ENCODE data around the gene CMTM8.

CMTM8 gene

DNA sequence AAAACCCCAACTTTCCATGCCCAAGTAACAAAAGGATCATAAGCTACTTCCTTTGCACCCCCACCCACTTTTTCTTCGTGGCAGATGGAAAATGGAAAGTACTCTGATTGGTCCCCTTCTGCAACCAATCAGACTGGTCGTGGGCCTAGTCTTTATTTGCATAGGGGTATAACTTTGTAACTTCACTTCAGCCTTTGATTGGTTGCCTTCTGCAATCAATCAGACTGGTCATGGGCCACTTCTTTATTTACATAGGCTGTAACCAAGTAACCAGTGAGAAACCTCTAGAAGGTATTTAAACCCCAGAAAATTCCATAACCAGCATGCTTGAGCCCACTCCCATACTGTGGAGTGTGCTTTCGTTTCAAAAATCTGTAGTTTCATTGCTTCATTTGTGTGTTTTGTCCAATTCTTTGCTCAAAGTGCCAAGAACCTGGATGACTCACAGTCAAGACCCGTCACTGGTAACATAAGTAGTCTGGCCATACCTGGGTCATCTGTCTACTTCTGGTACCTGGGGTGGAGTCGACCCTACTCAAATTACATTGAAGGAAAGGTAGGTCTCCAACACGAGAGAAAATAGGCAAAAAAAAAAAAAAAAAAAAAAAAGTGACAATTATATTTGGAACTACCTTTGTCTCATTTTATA, 41.9 kb downstream of the CMTM8 start:
- no peak for DNase-seq

DNA sequence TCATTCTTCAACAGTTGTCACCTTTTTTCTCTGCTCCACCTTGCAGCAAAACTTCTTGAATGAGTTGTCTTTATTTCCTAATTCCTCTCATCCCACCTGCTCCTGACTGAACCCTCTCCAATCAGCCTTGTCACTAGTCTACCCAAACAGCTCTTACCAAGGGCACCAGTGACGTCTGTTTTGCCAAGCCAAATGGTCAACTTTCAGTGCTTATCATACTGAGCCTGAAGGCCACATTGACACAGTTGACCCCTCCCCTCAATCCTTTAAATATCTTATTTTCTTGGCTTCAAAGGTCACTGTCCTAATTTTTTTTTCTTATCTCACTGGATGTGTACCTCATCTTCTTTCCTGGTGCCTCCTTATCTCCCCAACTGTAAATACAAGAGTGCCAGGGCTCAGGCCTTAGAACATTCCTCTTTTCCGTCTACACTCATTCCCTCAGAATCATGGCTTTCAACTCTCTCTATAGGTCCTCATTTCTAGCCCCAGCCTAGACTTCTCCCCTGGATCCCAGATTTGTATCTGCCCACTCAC, 43.2 kb downstream of the CMTM8 start:
- no peak for DNase-seq

- DNase-seq: no peak
These were observed 44.2 kb downstream of the CMTM8 start for GRCh38 chr3:32282578-32283154.

DNA sequence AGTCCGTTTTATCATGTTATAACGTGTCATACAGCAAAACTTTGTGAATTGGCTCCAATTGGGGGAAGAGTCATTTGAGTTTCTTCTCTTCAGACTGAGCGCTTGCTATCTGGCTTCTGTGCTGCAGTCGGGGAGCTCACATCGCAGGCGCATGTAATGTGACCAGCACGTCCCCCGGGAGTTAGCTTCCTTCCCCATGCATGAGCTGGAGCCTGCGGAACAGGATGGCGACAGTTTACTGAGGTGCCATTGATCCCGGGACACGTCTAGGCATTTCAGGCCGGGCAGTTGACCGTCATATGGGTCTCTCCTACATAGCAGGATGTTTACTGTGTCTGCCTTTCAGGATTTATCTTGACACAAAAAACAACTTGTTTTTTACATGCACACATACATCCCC, 44.8 kb downstream of the CMTM8 start:
- no peak for DNase-seq

DNA sequence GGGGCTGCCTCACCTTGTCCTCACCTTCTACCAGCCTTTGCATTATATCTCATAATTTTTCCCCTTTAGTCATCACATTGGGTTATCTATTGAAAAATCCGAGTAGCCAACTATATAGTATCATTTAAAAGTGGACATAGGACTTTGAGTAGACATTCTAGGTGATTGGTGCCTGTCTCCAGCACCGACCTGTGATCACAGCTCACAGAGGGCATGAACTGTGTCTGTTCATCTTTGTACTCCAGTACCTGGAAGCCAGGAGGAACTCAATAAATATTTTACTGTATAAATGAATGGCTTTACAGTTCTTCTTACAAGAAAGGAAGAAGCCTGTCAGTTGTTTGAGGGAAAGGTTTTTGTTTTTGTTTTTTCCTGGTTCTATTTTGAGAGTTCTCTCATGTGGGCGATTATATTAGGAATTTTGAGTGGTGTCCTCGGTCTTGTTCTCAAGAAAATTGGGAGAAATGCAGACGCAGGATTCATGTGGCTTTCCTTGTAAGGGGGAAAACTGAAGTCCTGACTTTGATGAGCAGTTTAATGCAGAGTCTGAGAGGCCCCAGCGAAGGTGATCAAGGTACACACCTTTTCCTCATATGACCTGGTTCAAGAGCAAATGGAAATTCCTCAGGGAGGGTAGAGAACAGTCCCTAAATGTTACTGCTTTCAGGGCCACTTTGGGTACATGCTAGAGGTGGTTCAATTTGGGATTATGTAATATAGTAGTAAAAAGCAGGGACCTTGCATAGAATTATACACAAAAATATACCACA, 46.1 kb downstream of the CMTM8 start:
- DNase-seq: no peak

DNA sequence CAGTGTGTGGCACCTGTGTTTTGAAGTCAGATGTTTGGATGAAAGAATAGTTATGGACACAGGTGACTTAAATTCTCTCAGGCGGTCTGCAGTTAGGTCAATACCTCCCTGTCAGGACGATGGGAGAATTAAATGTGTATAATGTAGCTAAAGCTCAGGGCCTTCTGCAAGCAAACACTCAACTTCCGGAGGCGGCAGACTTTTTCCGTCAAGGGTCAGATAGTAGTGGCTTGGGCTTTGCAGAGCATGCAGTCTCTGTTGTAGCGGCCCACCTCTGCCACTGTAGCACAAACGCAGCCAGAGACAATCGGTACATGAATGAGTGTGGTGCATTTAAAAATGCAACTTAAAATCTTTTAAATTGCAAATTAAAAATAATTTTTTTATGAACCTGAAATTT, 47.4 kb downstream of the CMTM8 start:
- no peak for DNase-seq

DNA sequence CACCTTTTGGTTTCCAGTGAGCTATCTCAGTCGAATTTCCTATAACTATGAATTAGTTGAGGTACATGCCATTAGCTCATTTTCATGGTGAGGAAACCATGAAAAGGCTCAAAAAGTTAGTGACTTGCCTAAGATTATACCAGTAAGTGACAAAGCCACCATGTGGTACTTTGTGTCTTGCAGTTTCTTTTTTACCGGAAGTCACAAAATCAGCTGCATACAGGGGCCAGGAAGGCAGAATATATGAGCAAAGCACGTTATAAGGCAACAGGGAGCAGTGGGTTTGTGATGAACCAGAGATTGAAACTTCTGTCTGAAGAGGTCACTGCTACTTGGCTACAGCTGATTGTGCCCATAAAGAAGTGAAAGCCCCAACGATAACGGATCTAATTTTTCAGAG, 50.3 kb downstream of the CMTM8 start:
- DNase-seq: no peak

GRCh38 chr3:32290619-32291018, 52.1 kb downstream of the CMTM8 start:
- DNase-seq: no peak

- no peak for DNase-seq
These were observed 53.8 kb downstream of the CMTM8 start for GRCh38 chr3:32292085-32292796.

- DNase-seq: no peak
These were observed 55.4 kb downstream of the CMTM8 start for GRCh38 chr3:32293903-32294302.

- peak; percentile 22 for DNase-seq
These were observed 58.0 kb downstream of the CMTM8 start for GRCh38 chr3:32296251-32297204.

DNA sequence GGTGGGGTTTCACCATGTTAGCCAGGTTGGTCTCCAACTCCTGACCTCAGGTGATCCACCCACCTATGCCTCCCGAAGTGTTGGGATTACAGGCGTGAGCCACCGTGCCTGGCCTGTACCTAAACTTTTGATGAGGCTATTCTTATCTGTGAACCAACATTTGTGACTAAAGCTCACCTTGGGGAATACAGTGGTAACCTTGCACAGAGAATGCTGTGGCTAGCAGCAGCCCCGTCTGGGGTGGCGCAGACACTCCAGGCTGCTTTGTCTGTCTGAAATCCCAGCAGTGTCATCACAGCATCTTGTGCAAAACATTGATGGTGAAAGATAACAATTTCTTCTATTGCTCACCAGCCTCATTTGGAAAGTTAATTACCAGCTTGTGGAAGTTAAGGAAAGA, 58.9 kb downstream of the CMTM8 start:
- DNase-seq: peak; percentile 37

GRCh38 chr3:32301426-32301825, 62.9 kb downstream of the CMTM8 start:
- DNase-seq: no peak

GRCh38 chr3:32302601-32303398, 64.3 kb downstream of the CMTM8 start:
- DNase-seq: no peak

DNA sequence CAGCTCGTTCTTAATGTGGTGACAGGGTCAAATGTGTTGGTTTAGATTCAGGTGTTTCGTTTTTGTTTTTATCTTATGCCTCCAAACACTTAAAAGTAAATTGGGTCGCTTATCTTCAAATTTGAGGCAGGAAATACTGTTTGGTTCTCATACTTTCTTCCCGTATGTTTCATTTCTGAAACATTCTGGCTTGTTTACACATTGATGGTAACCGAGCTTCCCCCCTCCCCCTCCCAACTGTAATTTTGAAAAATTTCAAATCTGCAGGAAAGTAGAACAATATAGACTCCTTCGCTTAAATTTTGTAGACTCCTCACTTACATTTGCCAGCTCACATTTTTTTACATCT, 64.9 kb downstream of the CMTM8 start:
- no peak for DNase-seq

- no peak for DNase-seq
These were observed 65.7 kb downstream of the CMTM8 start for GRCh38 chr3:32303977-32304881.

- no peak for DNase-seq
These were observed 66.9 kb downstream of the CMTM8 start for GRCh38 chr3:32305361-32305876.

DNA sequence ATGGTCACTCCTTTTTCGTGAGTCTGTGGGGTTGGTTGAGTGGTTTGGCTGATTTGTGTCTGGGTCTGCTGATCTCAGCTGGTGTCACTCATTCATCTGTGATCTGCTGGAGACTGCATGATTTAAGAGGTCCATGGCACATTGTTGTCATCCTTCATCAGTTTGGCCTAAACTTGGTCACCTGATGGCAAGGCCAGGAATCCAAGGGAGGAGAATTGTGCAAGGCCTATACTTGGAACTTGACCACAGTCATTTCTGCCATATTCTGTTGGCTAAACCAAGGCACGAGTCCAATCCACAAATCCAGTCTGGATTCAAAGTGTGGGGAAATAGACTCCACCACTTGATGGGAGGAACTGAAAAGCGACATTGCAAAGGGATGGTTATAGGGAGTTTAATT, 67.6 kb downstream of the CMTM8 start:
- no peak for DNase-seq

DNA sequence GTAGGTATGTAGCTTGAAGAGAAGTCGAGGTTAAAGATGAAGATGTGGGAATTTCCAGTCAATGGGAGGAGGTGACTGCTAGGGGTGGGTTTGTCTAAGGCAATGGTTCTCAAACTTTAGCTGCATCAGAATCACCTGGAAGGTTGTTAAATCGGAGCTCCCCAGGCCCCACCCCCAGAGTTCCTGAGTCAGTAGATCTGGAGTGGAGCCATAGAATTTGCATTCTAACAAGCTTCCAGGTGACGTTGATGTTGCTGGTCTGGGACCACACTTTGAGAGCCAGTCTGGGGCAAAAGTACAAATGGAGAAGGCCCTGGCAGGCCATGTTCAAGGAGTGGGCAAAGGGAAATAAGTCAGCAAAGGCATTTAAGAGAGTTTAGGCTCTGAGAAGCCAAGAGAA, 69.1 kb downstream of the CMTM8 start:
- DNase-seq: no peak

DNA sequence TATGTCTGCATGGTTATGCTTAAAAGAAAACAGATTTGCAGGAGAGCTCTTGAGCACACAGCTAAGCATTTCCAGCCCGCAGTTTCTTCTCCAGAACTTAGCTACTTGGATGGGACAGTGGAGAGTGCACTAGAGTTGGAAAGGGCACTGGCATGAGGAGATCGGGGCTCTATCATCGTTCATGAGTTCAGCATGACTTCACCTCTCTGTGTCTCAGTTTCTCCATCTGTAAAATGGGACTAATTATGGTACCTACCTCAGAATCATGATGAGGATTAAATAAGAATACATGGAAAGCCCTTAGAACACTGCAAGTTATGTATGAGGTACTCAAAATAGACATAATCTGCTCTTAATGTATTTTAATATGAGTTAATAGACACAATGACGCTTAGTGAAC, 69.9 kb downstream of the CMTM8 start:
- DNase-seq: no peak

All from stimulated activated naive CD4-positive, alpha-beta T cell treated with Interleukin-2 at 50 U/mL for 16 hours (primary cell).